H1 (cell line): Measurements from ENCODE around the gene AGBL1. TPM values are rescaled to one million over a fixed set of nuclear protein-coding genes. Genes with fewer than 3 reads are reported as not detected.

Source experiments
- CTCF ChIA-PET: fragments of 300-600 bp; sonication (Branson Sonifier 250); formaldehyde crosslinking; loops from one replicate; lab custom pipeline; 2021; ENCODE audit not compliant: partially characterized antibody; lab: Charles Lee
- POLR2A ChIA-PET: fragments of 300-600 bp; sonication (Branson Sonifier 250); formaldehyde crosslinking; loops from one replicate; lab custom pipeline; 2021; ENCODE audit warnings: inconsistent platforms; ENCODE audit not compliant: partially characterized antibody; lab: Charles Lee
- DNase-seq, 2 experiments: peaks; one replicate each; pipeline versions ENCODE4 v3.0.0 to v3.0.0-alpha.2; 2010 to 2022; ENCODE audit warnings: low spot score in 2 of 2, low read depth in 1 of 2, mixed read lengths in 1 of 2
- FAIRE-seq: peaks from 2 replicates; lab custom pipeline; 2011; peaks lifted over from hg19 to GRCh38; lab: Jason Lieb, UNC
- H2AFZ ChIP-seq: 2 replicates; pipeline ENCODE4 v1.8.1; 2012; ENCODE audit warnings: low read length, inconsistent platforms
- H2AK5ac ChIP-seq: 2 replicates; pipeline ENCODE4 v1.6.1; 2013; ENCODE audit warnings: low read depth, low read length
- H2BK120ac ChIP-seq: replicated peaks from 2 replicates; pipeline ENCODE3; 2013; ENCODE audit warnings: low read depth, low read length, inconsistent platforms
- H2BK12ac ChIP-seq: 2 replicates; pipeline ENCODE4 v1.6.1; 2013; ENCODE audit warnings: low read depth, low read length
- H2BK15ac ChIP-seq: 2 replicates; pipeline ENCODE4 v1.6.1; 2013; ENCODE audit warnings: low read length
- H2BK20ac ChIP-seq: 2 replicates; pipeline ENCODE4 v1.6.1; 2013; ENCODE audit warnings: low read length
- H2BK5ac ChIP-seq: 2 replicates; pipeline ENCODE4 v1.6.1; 2013; ENCODE audit warnings: low read depth, low read length
- H3K14ac ChIP-seq: 2 replicates; pipeline ENCODE4 v1.6.1; 2013; ENCODE audit warnings: inconsistent platforms; ENCODE audit not compliant: insufficient read length
- H3K18ac ChIP-seq: 2 replicates; pipeline ENCODE4 v1.6.1; 2013; ENCODE audit warnings: low read length; ENCODE audit errors: extremely low read depth
- H3K23ac ChIP-seq: 2 replicates; pipeline ENCODE4 v1.6.1; 2013; ENCODE audit warnings: inconsistent platforms; ENCODE audit not compliant: insufficient read length
- H3K23me2 ChIP-seq: 2 replicates; pipeline ENCODE4 v1.6.1; 2013; ENCODE audit warnings: low read depth, low read length
- H3K27ac ChIP-seq: 2 replicates; pipeline ENCODE4 v1.6.1; 2011; ENCODE audit warnings: low read depth, low read length, inconsistent platforms
- H3K27me3 ChIP-seq, 4 experiments: replicated peaks in 1 of 4; 1 replicate in 1 of 4; 2 replicates in 3 of 4; pipeline versions ENCODE4 v1.6.1 to v1.8.1; 2011 to 2013; ENCODE audit warnings: low read length in 3 of 4, mild to moderate bottlenecking in 3 of 4, inconsistent platforms in 2 of 4, mixed read lengths in 2 of 4, moderate library complexity in 1 of 4; ENCODE audit not compliant: control insufficient read depth in 3 of 4, insufficient read depth in 3 of 4; ENCODE audit errors: extremely low read depth in 1 of 4
- H3K36me3 ChIP-seq, 4 experiments: 2 replicates each; pipeline versions ENCODE4 v1.6.1 to v1.8.1; 2011 to 2013; ENCODE audit warnings: mild to moderate bottlenecking in 4 of 4, low read length in 3 of 4, moderate library complexity in 2 of 4, control low read depth in 1 of 4, inconsistent platforms in 1 of 4; ENCODE audit not compliant: insufficient read depth in 4 of 4, control insufficient read depth in 2 of 4
- H3K4ac ChIP-seq: replicated peaks from 2 replicates; pipeline ENCODE3; 2013; ENCODE audit warnings: low read length, low read depth, mixed read lengths, inconsistent platforms; ENCODE audit not compliant: insufficient read length
- H3K4me1 ChIP-seq, 4 experiments: replicated peaks in 1 of 4; 1 replicate in 1 of 4; 2 replicates in 3 of 4; pipeline versions ENCODE4 v1.6.1 to v1.8.1; 2011 to 2013; ENCODE audit warnings: low read length in 3 of 4, inconsistent platforms in 2 of 4, mixed read lengths in 1 of 4; ENCODE audit not compliant: insufficient read depth in 4 of 4, control insufficient read depth in 3 of 4
- H3K4me2 ChIP-seq, 2 experiments: 2 replicates each; pipeline versions ENCODE4 v1.6.1 to v1.8.1; 2011 to 2013; ENCODE audit warnings: low read depth in 2 of 2, low read length in 2 of 2, control low read depth in 1 of 2, inconsistent platforms in 1 of 2, mild to moderate bottlenecking in 1 of 2; ENCODE audit not compliant: insufficient read depth in 1 of 2
- H3K4me3 ChIP-seq, 4 experiments: fragments of 200-600, 300-600 bp in 1 of 4; sonication (generic), shearing (Covaris generic), sonication (Bioruptor Twin) in 1 of 4; 2 replicates each; pipeline versions ENCODE4 v1.5.1 to v1.8.1; 2011 to 2016; ENCODE audit warnings: low read length in 4 of 4, low read depth in 3 of 4, control low read depth in 2 of 4, inconsistent platforms in 2 of 4, mild to moderate bottlenecking in 2 of 4, mixed read lengths in 1 of 4, moderate library complexity in 1 of 4; ENCODE audit not compliant: insufficient read depth in 2 of 4; ENCODE audit errors: extremely low read depth in 1 of 4
- H3K56ac ChIP-seq: replicated peaks from 2 replicates; pipeline ENCODE3; 2013; ENCODE audit warnings: low read depth, mild to moderate bottlenecking, mixed read lengths, low read length, inconsistent platforms; ENCODE audit not compliant: insufficient read length
- H3K79me1 ChIP-seq: 2 replicates; pipeline ENCODE4 v1.6.1; 2013; ENCODE audit warnings: low read depth, low read length, control low read depth
- H3K79me2 ChIP-seq, 2 experiments: 2 replicates each; pipeline versions ENCODE4 v1.6.1 to v1.8.1; 2012 to 2013; ENCODE audit warnings: low read length in 2 of 2, mild to moderate bottlenecking in 2 of 2, inconsistent platforms in 1 of 2; ENCODE audit not compliant: insufficient read depth in 2 of 2, control insufficient read depth in 1 of 2
- H3K9ac ChIP-seq, 4 experiments: replicated peaks in 1 of 4; 1 replicate in 1 of 4; 2 replicates in 3 of 4; pipeline versions ENCODE4 v1.6.1 to v1.8.1; 2011 to 2013; ENCODE audit warnings: low read depth in 3 of 4, low read length in 3 of 4, control low read depth in 2 of 4, mild to moderate bottlenecking in 2 of 4, moderate library complexity in 2 of 4, inconsistent platforms in 1 of 4; ENCODE audit errors: extremely low read depth in 1 of 4
- H3K9me3 ChIP-seq, 2 experiments: 2 replicates each; pipeline versions ENCODE4 v1.6.1 to v1.8.1; 2012 to 2013; ENCODE audit warnings: mild to moderate bottlenecking in 2 of 2, moderate library complexity in 2 of 2, control low read depth in 1 of 2, inconsistent platforms in 1 of 2, low read depth in 1 of 2, low read length in 1 of 2, mixed read lengths in 1 of 2; ENCODE audit not compliant: insufficient read depth in 2 of 2
- H4K20me1 ChIP-seq, 2 experiments: replicated peaks in 1 of 2; 2 replicates each; pipeline versions ENCODE3 to v1.8.1; 2011 to 2013; ENCODE audit warnings: inconsistent platforms in 2 of 2, low read length in 2 of 2, mild to moderate bottlenecking in 1 of 2; ENCODE audit not compliant: insufficient read depth in 2 of 2, control insufficient read depth in 1 of 2
- H4K5ac ChIP-seq: 2 replicates; pipeline ENCODE4 v1.6.1; 2013; ENCODE audit warnings: low read length, low read depth, mixed read lengths, inconsistent platforms; ENCODE audit not compliant: insufficient read length
- H4K8ac ChIP-seq: 2 replicates; pipeline ENCODE4 v1.8.0; 2013; ENCODE audit warnings: mild to moderate bottlenecking, moderate library complexity, low read length, inconsistent platforms; ENCODE audit not compliant: insufficient read depth; ENCODE audit errors: extremely low read depth
- H4K91ac ChIP-seq: replicated peaks from 2 replicates; pipeline ENCODE3; 2013; ENCODE audit warnings: low read length, mixed read lengths, inconsistent platforms; ENCODE audit not compliant: insufficient read length
- JUN ChIP-seq: IDR thresholded peaks from 2 replicates; pipeline ENCODE4 v1.6.1; 2011; ENCODE audit warnings: low read depth, mild to moderate bottlenecking, improper control_type of control experiment, low read length
- JUND ChIP-seq: IDR thresholded peaks from 2 replicates; pipeline ENCODE4 v1.6.1; 2011; ENCODE audit warnings: mild to moderate bottlenecking, improper control_type of control experiment, low read length
- PHF8 ChIP-seq: fragments of 200-600 bp; sonication (generic); conservative IDR thresholded peaks from 2 replicates; pipeline ENCODE4 v1.7.1; 2012; ENCODE audit warnings: low read depth, mild to moderate bottlenecking, inconsistent platforms, low read length, moderate library complexity
- POLR2AphosphoS5 ChIP-seq: IDR thresholded peaks from 2 replicates; pipeline ENCODE4 v1.6.1; 2011; ENCODE audit warnings: low read depth, low read length
- RBBP5 ChIP-seq: IDR thresholded peaks from 2 replicates; pipeline ENCODE4 v1.7.1; 2012; ENCODE audit warnings: low read depth, mild to moderate bottlenecking, inconsistent platforms, low read length, moderate library complexity, borderline replicate concordance
- RFX5 ChIP-seq: IDR thresholded peaks from 2 replicates; pipeline ENCODE4 v1.6.1; 2011; ENCODE audit warnings: low read depth, low read length, improper control_type of control experiment, borderline replicate concordance
- SAP30 ChIP-seq: fragments of 300-600 bp; sonication (generic); IDR thresholded peaks from 2 replicates; pipeline ENCODE4 v1.7.1; 2012; ENCODE audit warnings: low read length, moderate library complexity, mild to moderate bottlenecking, inconsistent platforms; ENCODE audit not compliant: insufficient read depth, insufficient replicate concordance
- SUZ12 ChIP-seq: fragments of 200-600 bp; sonication (generic); IDR thresholded peaks from 2 replicates; pipeline ENCODE4 v1.6.1; 2012; ENCODE audit warnings: mild to moderate bottlenecking, inconsistent platforms, low read length, moderate library complexity, mixed read lengths
- YY1 ChIP-seq: IDR thresholded peaks from 2 replicates; pipeline ENCODE4 v1.6.1; 2011; ENCODE audit warnings: low read depth, mild to moderate bottlenecking, low read length
- WGBS, 2 experiments: shearing (Covaris generic) in 1 of 2; methylation state at CpG; one replicate each; pipeline versions ENCODE4 v1.1.6 to v1.1.7; 2013 to 2015; ENCODE audit warnings: low lambda C conversion rate in 2 of 2, mixed read lengths in 2 of 2, inconsistent platforms in 1 of 2, low coverage in 1 of 2, missing lambda C conversion rate in 1 of 2; ENCODE audit not compliant: insufficient replicate concordance in 2 of 2, insufficient coverage in 1 of 2, insufficient read length in 1 of 2; ENCODE audit errors: extremely low coverage in 1 of 2, missing lambda C conversion rate in 1 of 2; 5-methylcytosine and 5-hydroxymethylcytosine counted together
- polyA plus RNA-seq, 7 experiments: library from polyadenylated mRNA; depleted of rRNA in 3 of 7; stranded (reverse) in 5 of 7; unstranded in 2 of 7; fragments of >200 nt in 5 of 7; fragments of 200-250 nt in 2 of 7; gene quantifications; 1 replicate in 5 of 7; 2 replicates in 1 of 7; 4 replicates in 1 of 7; pipeline versions ENCODE4 v1.2.1 to v1.2.3, GENCODE V29; 2011 to 2013; ENCODE audit warnings: missing spikeins in 2 of 7, mixed read lengths in 2 of 7
- total RNA-seq: library from RNA; stranded (reverse); fragmentation: NEBNext Ultra II Directional; extraction: Animal tissue kit (Norgen Biotek cat#: 25700); gene quantifications from 2 replicates; pipeline ENCODE4 v1.2.1, GENCODE V29; 2021

The AGBL1 gene
- total and polyA plus RNA-seq, 2 of the 8 experiments (the other 6 are each of a cell fraction or from before 2014, with no cell fraction given), result not detected

- WGBS, 2 experiments, result 91% methylated on average over 6 of the region's 6 CpGs; no CpG with 5 or more reads in 1 of the 2 experiments
- FAIRE-seq (no peak), DNase-seq (no peak)
- Histone ChIP-seq H2BK15ac (no peak overlapping the region), H4K91ac (no peak overlapping the region), H3K4me3 (no peak overlapping the region), H3K27me3 (no peaks in the 10 kb centered on the region; a peak in 1 of 7 replicates), H3K23ac (no peak overlapping the region), H3K9me3 (no peaks in the 10 kb centered on the region), H3K14ac (no peak overlapping the region), H3K4me1 (peaks cover 5 to 7% (median 5%) of the 10 kb centered on the region in 4 experiments; a peak in 5 of 7 replicates), H3K18ac (no peak overlapping the region), H4K5ac (no peak overlapping the region), H3K4ac (no peak overlapping the region), H3K23me2 (no peaks in the 10 kb centered on the region), H2BK120ac (no peak overlapping the region), H2BK12ac (peak overlapping the region; percentile 29; the same call in 1 of the 2 replicates), H2BK20ac (no peak overlapping the region), H3K9ac (no peak overlapping the region), H2AK5ac (no peak overlapping the region), H4K20me1 (no peaks in the 10 kb centered on the region), H3K79me1 (no peaks in the 10 kb centered on the region), H3K36me3 (no peaks in the 10 kb centered on the region), H2AFZ (0 out of 2 replicates have a peak overlapping the region, but pooled peaks have one; percentile 22), H3K27ac (no peak overlapping the region), H3K79me2 (no peaks in the 10 kb centered on the region), H3K56ac (no peak overlapping the region), H3K4me2 (no peak overlapping the region), H2BK5ac (no peak overlapping the region; the same call in 1 of the 2 replicates), H4K8ac (no peak overlapping the region)
- POLR2A ChIA-PET, result no interaction called here
- CTCF ChIA-PET, result interaction anchor here (4.0 kb wide), 1 partner anchor 514 kb away, joined by 38 read pairs; no protein-coding TSS in a partner anchor
- TF ChIP-seq RFX5 (no peak), JUND (no peak), YY1 (no peak), PHF8 (no peak), JUN (no peak), POLR2AphosphoS5 (no peak), SAP30 (no peak), RBBP5 (no peak), SUZ12 (no peak)
These were observed 150.3 kb downstream of the AGBL1 start for GRCh38 chr15:86229936-86230335.
